HG03025 (cell line): Measurements from ENCODE around the gene SPDYE3.
"Not testable (repeated sequence)": the region's sequence is repeated elsewhere in the genome, so short reads cannot be mapped to it uniquely, and the experiment has no call there.

ENCODE experiments used
- ATAC-seq: cut with Tn5 transposase; IDR thresholded peaks from one replicate; pipeline ENCODE4 v1.9.1; 2021; ENCODE audit warnings: mild to moderate bottlenecking, moderate library complexity; ENCODE audit not compliant: unreplicated experiment, low FRiP score

Gene SPDYE3

DNA sequence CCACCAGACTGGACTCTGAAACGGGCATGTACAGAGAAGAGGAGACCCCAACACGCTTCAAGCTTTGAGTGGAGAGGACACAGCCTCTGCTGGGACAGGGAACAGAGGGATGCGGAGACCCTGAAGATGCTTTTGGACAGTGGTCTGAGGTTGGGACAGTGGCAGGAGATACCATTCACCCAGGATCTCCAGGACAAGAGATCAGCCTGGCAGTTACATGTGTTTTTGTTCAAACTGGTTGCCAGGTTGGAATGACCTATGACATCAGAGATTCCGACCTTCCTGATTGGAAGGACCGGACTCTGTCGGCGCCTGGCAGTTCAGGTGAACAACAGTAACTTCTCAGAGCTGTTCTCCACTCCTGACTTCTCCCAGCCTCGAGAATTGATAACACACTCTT is at the start of gene SPDYE3:
TSS of gene SPDYE3 (plus strand) at position 301 of the 400 bp plus-strand sequence. CDS start 184 bp downstream, outside the sequence.
- not testable (repeated sequence) for ATAC-seq

- ATAC-seq, result not testable (repeated sequence)
These were observed 47.5 kb upstream of the SPDYE3 start for GRCh38 chr7:100259984-100260383.

GRCh38 chr7:100262896-100263295 is 44.6 kb upstream of the SPDYE3 start:
- not testable (repeated sequence) for ATAC-seq

GRCh38 chr7:100264223-100264622 is 43.3 kb upstream of the SPDYE3 start:
- ATAC-seq, result not testable (repeated sequence)

GRCh38 chr7:100264669-100265165 is 42.8 kb upstream of the SPDYE3 start:
- not testable (repeated sequence) for ATAC-seq

DNA sequence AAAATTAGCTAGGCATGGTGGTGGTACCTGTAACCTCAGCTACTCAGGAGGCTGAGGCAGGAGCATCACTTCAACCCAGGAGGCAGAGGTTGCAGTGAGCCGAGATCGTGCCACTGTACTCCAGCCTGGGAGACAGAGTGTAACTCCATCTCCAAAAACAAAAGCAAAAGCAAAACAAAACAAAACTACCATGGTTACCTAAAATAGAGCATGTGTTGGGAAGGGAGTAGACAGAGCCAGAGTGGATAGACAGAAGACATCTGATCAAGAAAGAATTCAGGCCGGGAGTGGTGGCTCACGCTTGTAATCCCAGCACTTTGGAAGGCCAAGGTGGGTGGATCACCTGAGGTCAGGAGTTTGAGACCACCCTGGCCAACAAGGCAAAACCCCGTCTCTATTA is 41.7 kb upstream of the SPDYE3 start:
- ATAC-seq, result not testable (repeated sequence)

DNA sequence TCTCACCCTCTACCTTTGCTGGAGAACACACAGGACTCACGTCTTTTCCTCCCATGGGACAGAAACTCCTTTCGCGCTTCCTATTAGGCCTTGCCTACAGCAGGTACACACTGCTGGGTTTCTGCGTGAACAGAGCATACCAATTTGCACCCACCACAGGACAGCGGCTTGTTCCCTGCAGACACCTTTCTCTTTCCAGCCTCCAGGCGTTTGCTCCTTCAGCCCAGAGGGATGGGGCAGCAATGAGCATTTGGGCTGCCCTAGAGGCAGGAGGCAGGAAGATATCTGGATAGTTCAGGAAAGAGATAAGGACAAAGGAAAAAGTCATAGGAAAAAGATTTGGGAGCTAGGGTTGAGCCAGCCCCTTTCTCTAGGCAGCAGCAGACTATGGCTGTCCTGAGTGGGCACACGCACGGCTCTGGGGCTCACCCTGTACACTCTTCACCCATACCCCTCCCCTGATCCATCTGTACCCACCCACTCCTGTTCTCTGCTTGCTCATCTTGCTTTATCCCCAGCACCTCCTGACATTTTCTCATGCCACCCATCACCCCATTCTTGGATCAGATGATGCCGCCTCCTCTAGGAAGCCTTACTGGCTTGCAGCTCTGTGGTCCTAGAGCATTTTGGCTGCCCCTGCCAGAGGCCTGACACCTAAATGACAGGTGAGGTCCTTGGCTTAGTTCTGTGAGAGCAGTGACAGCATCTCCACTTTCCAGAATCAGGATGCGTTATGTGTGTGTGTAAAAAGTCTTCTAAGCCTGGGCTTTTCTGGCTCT is 40.7 kb upstream of the SPDYE3 start:
- ATAC-seq, result no peak

DNA sequence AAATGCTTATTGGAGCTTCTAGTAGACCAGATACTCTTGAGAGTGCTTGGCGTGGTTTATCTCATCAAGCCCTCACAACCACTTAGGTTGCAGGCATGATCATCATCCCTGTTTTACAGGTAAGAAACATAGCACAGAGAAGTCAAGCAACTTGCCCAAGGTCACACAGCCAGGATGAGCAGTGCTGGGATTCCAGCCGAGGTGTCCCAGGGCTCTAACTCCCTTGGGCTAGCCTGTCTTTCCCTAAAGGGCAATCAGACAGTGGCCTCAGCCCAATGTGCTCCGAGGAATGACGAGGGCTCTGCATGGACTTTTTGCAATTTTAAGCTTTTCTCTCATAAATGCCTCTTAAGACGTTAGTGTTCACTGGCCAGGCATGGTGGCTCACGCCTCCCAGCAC is 39.9 kb upstream of the SPDYE3 start:
- no peak for ATAC-seq

GRCh38 chr7:100268882-100269281 is 38.6 kb upstream of the SPDYE3 start:
- ATAC-seq, result not testable (repeated sequence)

GRCh38 chr7:100269306-100270045 is 38.0 kb upstream of the SPDYE3 start:
- ATAC-seq, result not testable (repeated sequence)

- not testable (repeated sequence) for ATAC-seq
These were observed 37.2 kb upstream of the SPDYE3 start for GRCh38 chr7:100270046-100270918.

DNA sequence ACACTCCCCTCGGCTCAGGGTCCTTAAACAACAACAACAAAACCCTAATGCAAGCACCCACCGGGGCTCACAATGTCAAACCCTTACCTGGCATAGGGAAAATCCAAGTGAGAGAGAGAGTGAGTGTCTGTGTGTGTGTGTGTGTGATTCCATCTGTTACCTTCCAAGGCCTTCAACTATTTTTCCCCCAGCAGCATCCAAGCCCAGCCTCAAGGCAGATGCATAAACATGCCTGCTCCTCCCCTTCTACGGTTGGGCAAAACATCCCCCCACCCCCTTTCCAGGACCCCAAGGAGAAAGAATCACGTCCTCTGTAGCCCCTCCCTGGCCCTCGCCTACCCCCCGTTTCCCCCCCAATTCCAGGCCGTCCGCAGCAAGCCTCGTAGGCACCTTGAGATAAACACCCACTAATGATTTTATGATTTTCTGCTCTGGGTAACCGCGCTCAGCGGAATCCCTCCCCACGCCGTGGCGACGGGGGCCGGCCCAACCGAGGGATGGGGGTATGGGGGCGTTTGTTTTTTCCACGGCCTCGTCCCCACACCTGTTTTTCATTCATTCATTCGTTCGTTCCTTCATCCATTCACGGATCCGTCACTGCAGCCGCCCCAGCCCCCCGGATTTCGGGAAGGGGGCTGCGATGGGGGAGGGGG is 36.4 kb upstream of the SPDYE3 start:
- not testable (repeated sequence) for ATAC-seq

GRCh38 chr7:100271716-100272537 is 35.6 kb upstream of the SPDYE3 start:
- ATAC-seq, result peak; percentile 85

- not testable (repeated sequence) for ATAC-seq
These were observed 35.0 kb upstream of the SPDYE3 start for GRCh38 chr7:100272538-100272902.

GRCh38 chr7:100275120-100275519 is 32.4 kb upstream of the SPDYE3 start:
- ATAC-seq, result no peak

GRCh38 chr7:100276126-100276525 is 31.4 kb upstream of the SPDYE3 start:
- ATAC-seq, result not testable (repeated sequence)

GRCh38 chr7:100282069-100282608 is 25.4 kb upstream of the SPDYE3 start:
- ATAC-seq, result not testable (repeated sequence)

- not testable (repeated sequence) for ATAC-seq
These were observed 24.4 kb upstream of the SPDYE3 start for GRCh38 chr7:100283147-100283546.
